Mononuclear cell (primary cell): Measurements from ENCODE around the gene TM9SF4. TPM values are rescaled to one million over a fixed set of nuclear protein-coding genes. Genes with fewer than 3 reads are reported as not detected.

Source experiments
- H3K27me3 ChIP-seq: 2 replicates; pipeline ENCODE4 v1.6.0; 2011; ENCODE audit warnings: low read length, control low read depth; ENCODE audit not compliant: insufficient read depth
- H3K4me1 ChIP-seq: 2 replicates; pipeline ENCODE4 v1.5.1; 2011; ENCODE audit warnings: mild to moderate bottlenecking, low read length, control low read depth; ENCODE audit not compliant: insufficient read depth
- H3K4me3 ChIP-seq: 2 replicates; pipeline ENCODE4 v1.5.1; 2011; ENCODE audit warnings: mild to moderate bottlenecking, low read length, moderate library complexity
- H3K9me3 ChIP-seq: 2 replicates; pipeline ENCODE4 v1.5.1; 2011; ENCODE audit warnings: low read depth, mild to moderate bottlenecking, control low read depth, low read length
- total RNA-seq: library from RNA; depleted of rRNA; stranded (reverse); fragments of >200 nt; gene quantifications from one replicate; pipeline ENCODE4 v1.2.3, GENCODE V29; 2012

Gene TM9SF4
- total RNA-seq, 1 donor = 20.5 TPM

- H3K27me3 ChIP-seq = no peaks in the 10 kb centered on the region
- H3K4me1 ChIP-seq = peaks cover 14% of the 10 kb centered on the region
- H3K9me3 ChIP-seq = no peaks in the 10 kb centered on the region
- no peak overlapping the region for H3K4me3 ChIP-seq
These were observed 43.1 kb downstream of the TM9SF4 start for GRCh38 chr20:32152421-32153155.

DNA sequence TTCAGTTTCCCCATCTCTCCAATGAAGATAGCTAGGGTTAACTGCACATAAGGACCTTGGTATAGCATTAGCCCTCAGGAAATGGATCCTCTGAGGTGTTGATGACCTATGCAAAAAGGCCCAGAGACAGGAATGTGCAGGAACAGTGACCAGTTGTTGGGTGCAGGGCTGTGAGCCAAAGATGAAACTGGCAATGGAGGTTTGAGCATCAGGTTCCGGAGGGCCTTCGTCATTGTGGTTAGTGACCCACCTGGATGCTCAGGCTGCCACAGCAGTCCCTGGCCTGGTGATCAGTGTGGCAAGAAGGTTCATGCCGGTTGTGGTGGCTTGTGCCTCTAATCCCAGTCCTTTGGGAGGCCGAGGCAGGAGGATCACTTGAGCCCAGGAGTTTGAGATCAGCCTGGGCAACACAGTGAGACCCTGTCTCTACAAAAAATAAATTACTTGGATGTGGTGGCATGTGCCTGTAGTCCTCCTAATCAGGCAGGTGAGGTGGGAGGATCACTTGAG is 43.7 kb downstream of the TM9SF4 start:
- Histone ChIP-seq H3K9me3 (no peaks in the 10 kb centered on the region), H3K4me1 (peaks cover 14% of the 10 kb centered on the region), H3K4me3 (no peak overlapping the region), H3K27me3 (no peaks in the 10 kb centered on the region)

GRCh38 chr20:32153771-32154170 is 44.3 kb downstream of the TM9SF4 start:
- Histone ChIP-seq H3K4me1 (peaks cover 14% of the 10 kb centered on the region), H3K9me3 (no peaks in the 10 kb centered on the region), H3K4me3 (no peak overlapping the region), H3K27me3 (no peaks in the 10 kb centered on the region)

DNA sequence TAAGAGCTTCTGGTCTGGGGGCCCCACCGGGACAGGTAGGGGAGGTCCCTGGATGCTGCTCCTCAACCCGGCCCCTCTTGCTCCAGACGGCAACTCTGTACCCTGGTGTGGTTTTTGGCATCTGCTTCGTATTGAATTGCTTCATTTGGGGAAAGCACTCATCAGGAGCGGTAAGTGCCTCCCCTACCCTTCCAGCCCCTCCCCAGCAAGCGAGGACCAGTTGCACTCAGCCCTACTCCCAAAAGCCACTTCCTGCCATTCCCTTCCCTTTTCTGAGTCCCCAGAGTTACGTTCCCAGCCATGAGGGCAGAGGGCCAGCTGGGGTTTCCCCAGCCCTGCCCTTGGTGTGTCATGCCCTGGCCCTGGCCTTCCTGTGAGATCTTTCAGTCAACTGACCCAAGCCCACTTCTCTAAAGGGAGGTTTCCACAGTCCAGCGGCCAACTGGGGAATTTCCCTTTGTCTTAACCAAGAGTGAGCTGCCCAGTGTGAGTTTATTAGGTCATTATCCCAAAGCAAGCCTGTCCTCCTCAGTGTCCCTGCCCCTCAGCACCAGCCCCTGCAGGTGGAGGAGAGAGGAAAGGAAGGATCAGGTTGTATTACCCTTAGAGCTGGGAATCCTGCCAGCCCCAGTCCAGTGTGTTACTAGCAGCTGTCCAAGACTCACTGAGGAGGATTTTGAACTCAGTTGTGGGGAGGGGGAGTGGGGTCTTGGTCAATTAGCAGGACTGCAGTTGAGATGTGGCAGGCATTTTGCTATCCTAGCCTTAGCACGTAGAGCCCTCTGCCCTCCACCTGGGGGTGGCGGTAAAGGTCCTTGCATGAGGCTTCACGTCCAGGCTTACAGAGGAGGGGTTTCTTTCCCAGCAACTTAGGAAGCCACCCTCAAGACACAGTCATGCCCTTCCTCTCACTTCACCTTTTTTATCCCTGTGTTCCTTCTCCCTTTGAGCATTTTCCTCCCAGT is 45.8 kb downstream of the TM9SF4 start:
- H3K27me3 ChIP-seq = no peaks in the 10 kb centered on the region
- H3K9me3 ChIP-seq = no peaks in the 10 kb centered on the region
- H3K4me1 ChIP-seq = peaks cover 14% of the 10 kb centered on the region
- H3K4me3 ChIP-seq = no peak overlapping the region

- no peaks in the 10 kb centered on the region for H3K9me3 ChIP-seq
- H3K4me3 ChIP-seq = no peak overlapping the region
- H3K4me1 ChIP-seq = peaks cover 14% of the 10 kb centered on the region
- H3K27me3 ChIP-seq = no peaks in the 10 kb centered on the region
These were observed 48.1 kb downstream of the TM9SF4 start for GRCh38 chr20:32157611-32158010.

- no peak overlapping the region for H3K4me3 ChIP-seq
These were observed 48.8 kb downstream of the TM9SF4 start for GRCh38 chr20:32158351-32158750.

GRCh38 chr20:32158943-32159660 is 49.6 kb downstream of the TM9SF4 start:
- peaks cover 14% of the 10 kb centered on the region for H3K4me1 ChIP-seq
- H3K27me3 ChIP-seq = no peaks in the 10 kb centered on the region
- H3K4me3 ChIP-seq = no peak overlapping the region
- no peaks in the 10 kb centered on the region for H3K9me3 ChIP-seq

More at GRCh38 chr20:32158351-32158750, 48.8 kb downstream of the TM9SF4 start:
- H3K27me3 ChIP-seq = no peaks in the 10 kb centered on the region
- H3K9me3 ChIP-seq = no peaks in the 10 kb centered on the region
- H3K4me1 ChIP-seq = peaks cover 14% of the 10 kb centered on the region

GRCh38 chr20:32159766-32160221 is 50.3 kb downstream of the TM9SF4 start:
- H3K27me3 ChIP-seq = no peaks in the 10 kb centered on the region
- peaks cover 9% of the 10 kb centered on the region for H3K4me1 ChIP-seq
- H3K9me3 ChIP-seq = no peaks in the 10 kb centered on the region
- H3K4me3 ChIP-seq = no peak overlapping the region

DNA sequence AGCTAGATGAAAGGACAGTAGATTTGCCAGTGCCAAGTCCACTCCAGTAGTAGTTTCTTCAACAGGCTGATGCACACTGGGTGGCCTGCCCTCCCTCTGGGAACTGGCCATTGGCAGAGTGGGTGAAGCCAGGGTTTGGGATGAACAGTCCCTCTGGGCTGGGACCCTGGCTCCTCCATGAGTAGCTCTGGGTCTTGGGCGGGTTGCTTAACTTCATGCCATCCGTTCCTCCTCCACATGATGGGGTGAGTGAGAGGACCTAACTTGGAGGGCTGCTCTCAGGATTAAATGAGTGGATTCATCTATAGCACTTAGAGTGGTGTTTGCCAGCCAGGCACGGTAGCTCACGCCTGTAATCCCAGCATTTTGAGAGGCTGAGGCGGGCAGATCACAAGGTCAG is 50.8 kb downstream of the TM9SF4 start:
- Histone ChIP-seq H3K4me1 (peaks cover 6% of the 10 kb centered on the region), H3K4me3 (no peak overlapping the region), H3K27me3 (no peaks in the 10 kb centered on the region), H3K9me3 (no peaks in the 10 kb centered on the region)

DNA sequence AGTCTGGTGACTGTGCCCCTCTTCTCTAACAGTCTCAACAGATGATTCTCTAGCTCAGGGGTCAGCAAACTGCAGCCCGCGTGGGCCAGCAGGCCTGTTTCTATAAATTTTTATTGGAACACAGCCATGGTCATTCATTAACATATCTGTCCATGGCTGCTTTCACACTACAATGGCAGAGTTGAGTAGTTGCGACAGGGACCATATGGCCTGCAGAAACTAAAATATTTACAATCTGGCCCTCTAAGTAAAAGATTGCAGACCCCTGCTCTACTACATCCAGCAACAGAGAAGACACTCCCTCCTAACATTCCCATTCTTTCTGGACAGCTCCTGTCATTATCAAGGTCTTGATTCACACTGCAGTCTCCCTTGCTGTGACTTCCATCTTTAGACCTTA is 52.8 kb downstream of the TM9SF4 start:
- Histone ChIP-seq H3K4me3 (no peak overlapping the region), H3K4me1 (no peaks in the 10 kb centered on the region), H3K27me3 (no peaks in the 10 kb centered on the region), H3K9me3 (no peaks in the 10 kb centered on the region)

GRCh38 chr20:32163951-32164350 is 54.4 kb downstream of the TM9SF4 start:
- no peaks in the 10 kb centered on the region for H3K9me3 ChIP-seq
- no peaks in the 10 kb centered on the region for H3K27me3 ChIP-seq
- no peaks in the 10 kb centered on the region for H3K4me1 ChIP-seq
- no peak overlapping the region for H3K4me3 ChIP-seq

DNA sequence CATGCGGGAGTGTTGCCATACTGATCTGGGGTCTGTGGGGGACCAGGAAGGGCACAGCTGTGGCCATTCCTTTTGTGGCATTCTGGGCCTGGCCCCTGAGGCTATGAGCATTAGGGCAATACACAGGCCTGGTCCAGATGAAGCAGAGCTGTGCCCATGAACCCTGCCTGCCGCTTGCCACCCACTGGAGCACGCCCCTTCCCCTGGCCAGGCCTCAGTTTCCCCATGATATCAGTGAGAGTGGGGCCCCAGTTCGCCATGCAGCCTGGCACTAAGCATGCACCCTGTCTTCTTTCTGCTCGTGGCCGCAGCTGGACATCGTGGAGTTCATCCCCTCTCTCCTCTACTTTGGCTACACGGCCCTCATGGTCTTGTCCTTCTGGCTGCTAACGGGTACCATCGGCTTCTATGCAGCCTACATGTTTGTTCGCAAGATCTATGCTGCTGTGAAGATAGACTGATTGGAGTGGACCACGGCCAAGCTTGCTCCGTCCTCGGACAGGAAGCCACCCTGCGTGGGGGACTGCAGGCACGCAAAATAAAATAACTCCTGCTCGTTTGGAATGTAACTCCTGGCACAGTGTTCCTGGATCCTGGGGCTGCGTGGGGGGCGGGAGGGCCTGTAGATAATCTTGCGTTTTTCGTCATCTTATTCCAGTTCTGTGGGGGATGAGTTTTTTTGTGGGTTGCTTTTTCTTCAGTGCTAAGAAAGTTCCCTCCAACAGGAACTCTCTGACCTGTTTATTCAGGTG is 55.6 kb downstream of the TM9SF4 start:
- H3K27me3 ChIP-seq = no peaks in the 10 kb centered on the region
- no peaks in the 10 kb centered on the region for H3K4me1 ChIP-seq
- no peak overlapping the region for H3K4me3 ChIP-seq
- no peaks in the 10 kb centered on the region for H3K9me3 ChIP-seq

- Histone ChIP-seq H3K9me3 (no peaks in the 10 kb centered on the region), H3K4me3 (no peak overlapping the region), H3K4me1 (no peaks in the 10 kb centered on the region), H3K27me3 (no peaks in the 10 kb centered on the region)
These were observed 56.5 kb downstream of the TM9SF4 start for GRCh38 chr20:32165836-32166545.

DNA sequence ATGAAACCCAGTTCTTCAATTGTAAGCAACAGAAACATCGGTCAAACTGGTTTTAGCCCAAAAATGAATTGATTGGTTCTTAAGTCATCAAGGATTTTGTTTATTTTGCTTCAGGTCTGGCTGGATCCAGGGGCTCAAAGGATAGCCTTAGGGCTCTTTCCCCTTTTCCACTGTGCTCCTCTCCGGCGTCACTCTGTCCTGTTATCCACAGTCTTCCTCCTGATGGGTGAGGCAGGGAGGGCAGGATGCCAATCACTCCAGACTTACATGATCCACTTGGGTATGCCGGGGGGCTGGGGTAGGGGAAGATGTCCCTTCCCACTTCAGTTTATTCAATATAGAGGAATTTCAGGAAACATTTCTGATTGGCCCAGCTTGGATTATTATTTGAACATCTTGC is 58.0 kb downstream of the TM9SF4 start:
- H3K4me3 ChIP-seq = no peak overlapping the region
- no peaks in the 10 kb centered on the region for H3K9me3 ChIP-seq
- H3K4me1 ChIP-seq = no peaks in the 10 kb centered on the region
- H3K27me3 ChIP-seq = no peaks in the 10 kb centered on the region
